ENCODE results near the gene CBX3. TPM values are rescaled to one million over a fixed set of nuclear protein-coding genes. Genes with fewer than 3 reads are reported as not detected.

CBX3 gene
- total RNA-seq, 1 donor from 2014 or later = 107 TPM

- TF ChIP-seq, protein P1, sequence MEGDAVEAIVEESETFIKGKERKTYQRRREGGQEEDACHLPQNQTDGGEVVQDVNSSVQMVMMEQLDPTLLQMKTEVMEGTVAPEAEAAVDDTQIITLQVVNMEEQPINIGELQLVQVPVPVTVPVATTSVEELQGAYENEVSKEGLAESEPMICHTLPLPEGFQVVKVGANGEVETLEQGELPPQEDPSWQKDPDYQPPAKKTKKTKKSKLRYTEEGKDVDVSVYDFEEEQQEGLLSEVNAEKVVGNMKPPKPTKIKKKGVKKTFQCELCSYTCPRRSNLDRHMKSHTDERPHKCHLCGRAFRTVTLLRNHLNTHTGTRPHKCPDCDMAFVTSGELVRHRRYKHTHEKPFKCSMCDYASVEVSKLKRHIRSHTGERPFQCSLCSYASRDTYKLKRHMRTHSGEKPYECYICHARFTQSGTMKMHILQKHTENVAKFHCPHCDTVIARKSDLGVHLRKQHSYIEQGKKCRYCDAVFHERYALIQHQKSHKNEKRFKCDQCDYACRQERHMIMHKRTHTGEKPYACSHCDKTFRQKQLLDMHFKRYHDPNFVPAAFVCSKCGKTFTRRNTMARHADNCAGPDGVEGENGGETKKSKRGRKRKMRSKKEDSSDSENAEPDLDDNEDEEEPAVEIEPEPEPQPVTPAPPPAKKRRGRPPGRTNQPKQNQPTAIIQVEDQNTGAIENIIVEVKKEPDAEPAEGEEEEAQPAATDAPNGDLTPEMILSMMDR (IDR thresholded peaks at IDR 0.05; ENCODE audit: insufficient read depth, low read length, poor library complexity, severe bottlenecking) = no peak
- Histone ChIP-seq H3K4me3 (ENCODE audit: low read depth, low read length) (no peak overlapping the region), H3K36me3 (ENCODE audit: control insufficient read depth, insufficient read depth, low read length) (no peaks in the 10 kb centered on the region), H3K27me3 (ENCODE audit: control insufficient read depth, insufficient read depth, low read length) (no peaks in the 10 kb centered on the region)
- no peak for DNase-seq (ENCODE audit: low read depth)
These were observed 23.1 kb upstream of the CBX3 start for GRCh38 chr7:26178272-26178960.

DNA sequence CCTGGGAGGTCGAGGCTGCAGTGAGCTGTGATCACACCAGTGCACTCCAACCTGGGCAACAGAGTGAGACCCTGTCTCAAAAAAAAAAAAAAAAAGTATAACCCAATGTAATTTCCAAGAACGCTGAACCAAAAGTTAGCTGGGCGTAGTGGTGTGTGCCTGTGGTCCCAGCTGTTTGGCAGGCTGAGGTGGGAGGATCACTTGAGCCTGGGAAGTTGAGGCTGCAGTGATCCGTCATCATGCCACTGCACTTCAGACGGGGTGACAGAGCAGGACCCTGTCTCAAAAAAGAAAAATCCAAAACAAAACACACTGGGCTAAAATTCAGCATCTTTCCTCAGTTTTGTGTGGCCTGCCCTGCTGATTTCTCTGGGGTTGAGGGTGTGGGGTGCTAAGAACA is 22.1 kb upstream of the CBX3 start:
- H3K27me3 ChIP-seq (ENCODE audit: control insufficient read depth, insufficient read depth, low read length) = no peaks in the 10 kb centered on the region
- no peak for DNase-seq (ENCODE audit: low read depth)
- TF ChIP-seq, protein P1 (IDR thresholded peaks at IDR 0.05; ENCODE audit: insufficient read depth, low read length, poor library complexity, severe bottlenecking) = no peak

GRCh38 chr7:26179826-26180497 is 21.6 kb upstream of the CBX3 start:
- DNase-seq (ENCODE audit: low read depth) = no peak
- TF ChIP-seq, protein P1 (IDR thresholded peaks at IDR 0.05; ENCODE audit: insufficient read depth, low read length, poor library complexity, severe bottlenecking) = no peak
- no peaks in the 10 kb centered on the region for H3K27me3 ChIP-seq (ENCODE audit: control insufficient read depth, insufficient read depth, low read length)
- no peaks in the 10 kb centered on the region for H3K36me3 ChIP-seq (ENCODE audit: control insufficient read depth, insufficient read depth, low read length)
- H3K4me3 ChIP-seq (ENCODE audit: low read depth, low read length) = no peak overlapping the region

More for the DNA sequence above, 22.1 kb upstream of the CBX3 start:
- no peaks in the 10 kb centered on the region for H3K36me3 ChIP-seq (ENCODE audit: control insufficient read depth, insufficient read depth, low read length)
- no peak overlapping the region for H3K4me3 ChIP-seq (ENCODE audit: low read depth, low read length)

DNA sequence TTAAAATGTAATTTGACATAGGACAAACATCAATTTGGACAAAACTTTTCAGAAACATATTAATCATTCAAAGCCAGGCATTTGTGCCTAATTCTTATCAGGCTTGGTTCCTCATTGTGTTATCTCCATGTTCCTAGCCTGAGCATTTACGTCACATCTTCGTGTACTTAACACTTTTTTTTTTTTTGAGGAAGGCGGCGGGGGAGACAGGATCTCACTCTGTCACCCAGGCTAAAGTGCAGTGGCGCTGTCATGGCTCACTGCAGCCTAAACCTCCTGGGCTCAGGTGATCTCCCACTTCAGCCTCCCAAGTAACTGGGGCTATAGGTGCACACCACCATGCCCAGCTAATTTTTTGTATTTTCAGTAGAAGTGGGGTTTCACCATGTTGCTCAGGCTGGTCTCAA is 20.8 kb upstream of the CBX3 start:
- no peak for DNase-seq (ENCODE audit: low read depth)
- H3K36me3 ChIP-seq (ENCODE audit: control insufficient read depth, insufficient read depth, low read length) = no peaks in the 10 kb centered on the region
- TF ChIP-seq, protein P1 (IDR thresholded peaks at IDR 0.05; ENCODE audit: insufficient read depth, low read length, poor library complexity, severe bottlenecking) = no peak
- no peak overlapping the region for H3K4me3 ChIP-seq (ENCODE audit: low read depth, low read length)
- H3K27me3 ChIP-seq (ENCODE audit: control insufficient read depth, insufficient read depth, low read length) = no peaks in the 10 kb centered on the region

- H3K27me3 ChIP-seq (ENCODE audit: control insufficient read depth, insufficient read depth, low read length) = no peaks in the 10 kb centered on the region
- TF ChIP-seq, protein P1 (IDR thresholded peaks at IDR 0.05; ENCODE audit: insufficient read depth, low read length, poor library complexity, severe bottlenecking) = no peak
These were observed 19.9 kb upstream of the CBX3 start for GRCh38 chr7:26181474-26182227.

More at GRCh38 chr7:26181474-26182227, 19.9 kb upstream of the CBX3 start:
- Histone ChIP-seq H3K36me3 (ENCODE audit: control insufficient read depth, insufficient read depth, low read length) (no peaks in the 10 kb centered on the region), H3K4me3 (ENCODE audit: low read depth, low read length) (no peak overlapping the region)
- no peak for DNase-seq (ENCODE audit: low read depth)
